Karpas-422 (cell line): ENCODE data around the gene KRTAP12-2. TPM values are rescaled to one million over a fixed set of nuclear protein-coding genes. Genes with fewer than 3 reads are reported as not detected.
"Not testable (repeated sequence)": the region's sequence is repeated elsewhere in the genome, so short reads cannot be mapped to it uniquely, and the experiment has no call there.

Source experiments
- DNase-seq: peaks from one replicate; pipeline ENCODE4 v3.0.0-alpha.2; 2015
- H2AFZ ChIP-seq: fragments of 200-600 bp; sonication (generic); 2 replicates; pipeline ENCODE4 v1.6.1; 2014; ENCODE audit warnings: antibody characterized with exemption, low read length, mixed read lengths
- H3K27ac ChIP-seq: fragments of 200-600 bp; sonication (generic); 2 replicates; pipeline ENCODE4 v1.5.1; 2014; ENCODE audit warnings: mild to moderate bottlenecking, low read length, moderate library complexity
- H3K27me3 ChIP-seq: fragments of 200-600 bp; sonication (generic); 2 replicates; pipeline ENCODE4 v1.6.1; 2014; ENCODE audit warnings: low read length, mixed read lengths
- H3K36me3 ChIP-seq: fragments of 200-600 bp; sonication (generic); 2 replicates; pipeline ENCODE4 v1.6.1; 2014; ENCODE audit warnings: low read length, mixed read lengths; ENCODE audit not compliant: insufficient read depth
- H3K4me1 ChIP-seq: fragments of 200-600 bp; sonication (generic); 2 replicates; pipeline ENCODE4 v1.6.1; 2014; ENCODE audit warnings: mild to moderate bottlenecking, low read length, mixed read lengths
- H3K4me2 ChIP-seq: fragments of 200-600 bp; sonication (generic); 2 replicates; pipeline ENCODE4 v1.6.1; 2014; ENCODE audit warnings: low read length, low read depth, mild to moderate bottlenecking; ENCODE audit not compliant: poor library complexity, severe bottlenecking
- H3K4me3 ChIP-seq: fragments of 200-600 bp; sonication (generic); 2 replicates; pipeline ENCODE4 v1.5.1; 2014; ENCODE audit warnings: mild to moderate bottlenecking, antibody characterized with exemption, low read length, mixed read lengths
- H3K79me2 ChIP-seq: fragments of 200-600 bp; sonication (generic); 2 replicates; pipeline ENCODE4 v1.6.1; 2014; ENCODE audit warnings: mild to moderate bottlenecking, low read length, mixed read lengths
- H3K9ac ChIP-seq: fragments of 200-600 bp; sonication (generic); 2 replicates; pipeline ENCODE4 v1.6.0; 2014; ENCODE audit warnings: low read length
- H3K9me2 ChIP-seq: fragments of 200-600 bp; sonication (generic), shearing (Covaris generic); replicated peaks from 2 replicates; pipeline ENCODE4 v1.6.0; 2014; ENCODE audit warnings: mild to moderate bottlenecking, low read length, moderate library complexity; ENCODE audit not compliant: insufficient read depth
- H3K9me3 ChIP-seq: fragments of 300-700, 200-600 bp; sonication (generic); 2 replicates; pipeline ENCODE4 v1.6.1; 2014; ENCODE audit warnings: low read length, mixed read lengths
- H4K20me1 ChIP-seq: fragments of 200-600 bp; sonication (generic); 2 replicates; pipeline ENCODE4 v1.6.1; 2014; ENCODE audit warnings: mild to moderate bottlenecking, antibody characterized with exemption, low read length, low read depth; ENCODE audit not compliant: insufficient read depth
- total RNA-seq: library from RNA; depleted of rRNA; stranded (reverse); fragments of >200 nt; shearing (Covaris generic); gene quantifications from 2 replicates; pipeline ENCODE4 v1.2.3, GENCODE V29; 2014; ENCODE audit warnings: low replicate concordance

The KRTAP12-2 gene
- total RNA-seq, 1 experiment from 2014 or later: not detected

DNA sequence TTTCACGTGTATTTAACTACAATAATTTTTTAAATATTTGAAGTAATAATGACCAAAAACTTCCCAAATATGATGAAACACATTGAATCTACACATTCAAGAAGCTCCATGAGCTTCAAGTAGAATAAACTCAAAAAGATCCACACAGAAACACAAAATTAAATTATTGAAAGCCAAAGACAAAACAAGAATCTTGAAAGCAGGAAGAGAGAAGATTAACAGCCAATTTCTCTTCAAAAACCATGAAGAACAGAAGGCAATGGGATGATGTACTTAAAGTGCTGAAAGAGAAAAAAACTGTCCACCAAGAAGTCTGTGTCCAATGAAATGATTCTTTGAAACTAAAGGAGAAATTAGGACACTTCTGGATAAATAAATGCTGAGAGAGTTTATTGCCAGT lies 34.7 kb downstream of the KRTAP12-2 start:
- H3K27me3 ChIP-seq: no peaks in the 10 kb centered on the region
- H3K4me1 ChIP-seq: no peaks in the 10 kb centered on the region
- H3K9me2 ChIP-seq: no peaks in the 10 kb centered on the region
- no peak overlapping the region for H3K9ac ChIP-seq
- H3K4me3 ChIP-seq: no peak overlapping the region
- no peak overlapping the region for H2AFZ ChIP-seq
- no peaks in the 10 kb centered on the region for H3K79me2 ChIP-seq
- H3K27ac ChIP-seq: no peak overlapping the region
- 0 out of 2 replicates have a peak, but pooled peaks cover 3% of the 10 kb centered on the region for H3K36me3 ChIP-seq
- no peaks in the 10 kb centered on the region for H4K20me1 ChIP-seq
- DNase-seq: no peak
- H3K4me2 ChIP-seq: no peak overlapping the region
- H3K9me3 ChIP-seq: peaks cover 12% of the 10 kb centered on the region

GRCh38 chr21:44630440-44630839 lies 36.3 kb downstream of the KRTAP12-2 start:
- Histone ChIP-seq H3K79me2 (no peaks in the 10 kb centered on the region), H3K4me3 (no peak overlapping the region), H3K9me3 (peaks cover 12% of the 10 kb centered on the region), H4K20me1 (no peaks in the 10 kb centered on the region), H3K27ac (no peak overlapping the region), H3K9ac (no peak overlapping the region), H3K4me2 (no peak overlapping the region), H3K4me1 (no peaks in the 10 kb centered on the region), H3K9me2 (no peaks in the 10 kb centered on the region), H2AFZ (peak overlapping the region; percentile 43; the same call in 1 of the 2 replicates), H3K36me3 (0 out of 2 replicates have a peak, but pooled peaks cover 3% of the 10 kb centered on the region), H3K27me3 (no peaks in the 10 kb centered on the region)
- DNase-seq: peak; percentile 49

GRCh38 chr21:44628707-44629391 lies 37.9 kb downstream of the KRTAP12-2 start:
- no peaks in the 10 kb centered on the region for H4K20me1 ChIP-seq
- H3K4me3 ChIP-seq: no peak overlapping the region
- H3K79me2 ChIP-seq: no peaks in the 10 kb centered on the region
- H3K4me1 ChIP-seq: no peaks in the 10 kb centered on the region
- H3K27ac ChIP-seq: no peak overlapping the region
- H3K9me2 ChIP-seq: no peaks in the 10 kb centered on the region
- no peaks in the 10 kb centered on the region for H3K27me3 ChIP-seq
- H3K9ac ChIP-seq: no peak overlapping the region
- peaks cover 12% of the 10 kb centered on the region for H3K9me3 ChIP-seq
- no peak overlapping the region for H3K4me2 ChIP-seq
- H2AFZ ChIP-seq: no peak overlapping the region
- DNase-seq: no peak
- 0 out of 2 replicates have a peak, but pooled peaks cover 3% of the 10 kb centered on the region for H3K36me3 ChIP-seq

GRCh38 chr21:44627831-44628233 lies 38.9 kb downstream of the KRTAP12-2 start:
- H3K4me1 ChIP-seq, H3K27ac ChIP-seq, H2AFZ ChIP-seq, H4K20me1 ChIP-seq, H3K9me2 ChIP-seq, H3K79me2 ChIP-seq, H3K4me3 ChIP-seq, H3K36me3 ChIP-seq, H3K27me3 ChIP-seq, DNase-seq, H3K9ac ChIP-seq, H3K4me2 ChIP-seq: not testable (repeated sequence)
- peaks cover 15% of the 10 kb centered on the region for H3K9me3 ChIP-seq

DNA sequence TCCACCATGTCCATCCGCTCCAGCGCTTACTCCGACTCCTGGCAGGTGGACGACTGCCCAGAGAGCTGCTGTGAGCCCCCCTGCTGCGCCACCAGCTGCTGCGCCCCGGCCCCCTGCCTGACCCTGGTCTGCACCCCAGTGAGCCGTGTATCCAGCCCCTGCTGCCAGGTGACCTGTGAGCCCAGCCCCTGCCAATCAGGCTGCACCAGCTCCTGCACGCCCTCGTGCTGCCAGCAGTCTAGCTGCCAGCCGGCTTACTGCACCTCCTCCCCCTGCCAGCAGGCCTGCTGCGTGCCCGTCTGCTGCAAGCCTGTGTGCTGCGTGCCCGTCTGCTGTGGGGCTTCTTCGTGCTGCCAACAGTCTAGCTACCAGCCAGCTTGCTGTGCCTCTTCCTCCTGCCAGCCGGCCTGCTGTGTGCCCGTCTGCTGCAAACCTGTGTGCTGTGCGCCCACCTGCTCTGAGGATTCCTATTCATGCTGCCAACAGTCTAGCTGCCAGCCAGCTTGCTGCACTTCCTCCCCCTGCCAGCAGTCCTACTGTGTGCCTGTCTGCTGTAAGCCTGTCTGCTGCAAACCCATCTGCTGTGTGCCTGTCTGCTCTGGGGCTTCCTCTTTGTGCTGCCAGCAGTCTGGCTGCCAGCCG lies 39.4 kb downstream of the KRTAP12-2 start:
- not testable (repeated sequence) for H3K4me3 ChIP-seq, H3K4me2 ChIP-seq, H2AFZ ChIP-seq, DNase-seq, H3K36me3 ChIP-seq, H3K27ac ChIP-seq, H3K9ac ChIP-seq, H3K4me1 ChIP-seq, H3K9me2 ChIP-seq, H4K20me1 ChIP-seq, H3K27me3 ChIP-seq, H3K79me2 ChIP-seq
- peaks cover 15% of the 10 kb centered on the region for H3K9me3 ChIP-seq

- 0 out of 2 replicates have a peak, but pooled peaks cover 3% of the 10 kb centered on the region for H3K36me3 ChIP-seq
- no peaks in the 10 kb centered on the region for H3K9me2 ChIP-seq
- no peak within 1 kb of the TSS for H3K27ac ChIP-seq
- H3K9me3 ChIP-seq: peaks cover 15% of the 10 kb centered on the region
- H3K27me3 ChIP-seq: no peaks in the 10 kb centered on the region
- no peak within 1 kb of the TSS for H2AFZ ChIP-seq
- H3K9ac ChIP-seq: no peak within 1 kb of the TSS
- H3K4me2 ChIP-seq: no peak within 1 kb of the TSS
- no peak for DNase-seq
- no peaks in the 10 kb centered on the region for H4K20me1 ChIP-seq
- no peak within 1 kb of the TSS for H3K4me3 ChIP-seq
- H3K79me2 ChIP-seq: no peaks in the 10 kb centered on the region
- H3K4me1 ChIP-seq: no peaks in the 10 kb centered on the region
Observed at GRCh38 chr21:44626673-44627143, 40.0 kb downstream of the KRTAP12-2 start, which contains the start of gene KRTAP10-9. Gene KRTAP10-9 (plus strand): TSS chr21:44627093. CDS start chr21:44627172, 79 bp downstream.

DNA sequence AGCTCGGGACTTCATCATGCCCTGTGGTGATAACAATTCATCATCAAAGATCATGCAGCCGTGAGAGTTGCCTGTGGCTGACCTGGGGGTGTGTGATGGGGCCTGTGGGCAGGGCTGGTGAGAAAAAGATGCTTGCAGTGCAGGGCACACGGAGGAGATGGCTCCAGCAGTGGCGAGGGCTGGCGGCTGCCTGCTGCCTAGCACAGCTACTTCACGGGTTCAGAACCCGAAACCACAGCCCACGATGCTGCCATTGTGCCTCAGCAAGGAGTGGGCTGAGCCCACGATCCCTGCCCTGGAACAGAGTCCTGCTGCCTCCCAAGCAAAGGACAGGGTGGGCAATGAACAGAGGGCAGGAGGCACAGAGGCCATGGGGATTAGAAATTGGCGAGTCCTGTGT lies 40.5 kb downstream of the KRTAP12-2 start:
- DNase-seq: no peak
- Histone ChIP-seq H2AFZ (no peak overlapping the region), H3K27me3 (no peaks in the 10 kb centered on the region), H4K20me1 (no peaks in the 10 kb centered on the region), H3K4me1 (no peaks in the 10 kb centered on the region), H3K4me3 (no peak overlapping the region), H3K36me3 (0 out of 2 replicates have a peak, but pooled peaks cover 3% of the 10 kb centered on the region), H3K9me3 (peaks cover 15% of the 10 kb centered on the region), H3K4me2 (no peak overlapping the region), H3K79me2 (no peaks in the 10 kb centered on the region), H3K9ac (no peak overlapping the region), H3K9me2 (no peaks in the 10 kb centered on the region), H3K27ac (no peak overlapping the region)

DNA sequence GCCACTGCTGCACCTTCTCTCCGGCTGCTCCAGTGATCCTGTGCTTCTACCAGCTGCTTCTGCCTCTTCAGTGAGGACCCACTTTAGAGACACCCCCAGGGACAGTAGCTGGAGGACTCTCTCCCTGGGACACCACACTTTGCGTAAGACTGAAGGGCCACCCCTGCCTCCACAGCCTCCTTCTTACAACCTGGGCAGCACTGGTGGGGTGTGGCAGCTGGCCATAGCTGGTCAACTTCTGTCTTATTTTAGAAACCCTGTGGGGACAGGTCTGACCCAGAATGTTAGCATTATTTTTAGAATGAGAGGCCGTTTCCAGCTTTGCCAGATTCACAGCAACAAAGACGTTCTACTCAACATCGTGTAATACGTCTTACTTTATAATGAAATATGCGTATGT lies 41.0 kb downstream of the KRTAP12-2 start:
- H3K4me2 ChIP-seq: no peak overlapping the region
- H3K27ac ChIP-seq: no peak overlapping the region
- no peak overlapping the region for H3K4me3 ChIP-seq
- no peaks in the 10 kb centered on the region for H3K79me2 ChIP-seq
- no peak for DNase-seq
- H3K27me3 ChIP-seq: no peaks in the 10 kb centered on the region
- no peaks in the 10 kb centered on the region for H3K9me2 ChIP-seq
- no peaks in the 10 kb centered on the region for H3K4me1 ChIP-seq
- peaks cover 10% of the 10 kb centered on the region for H3K9me3 ChIP-seq
- H3K9ac ChIP-seq: no peak overlapping the region
- H3K36me3 ChIP-seq: 0 out of 2 replicates have a peak, but pooled peaks cover 1% of the 10 kb centered on the region
- H2AFZ ChIP-seq: no peak overlapping the region
- H4K20me1 ChIP-seq: no peaks in the 10 kb centered on the region
